ENCODE results near the gene MYO1D.
A peak's percentile ranks its signal among the peaks of the same experiment; 100 is the strongest.

DNA sequence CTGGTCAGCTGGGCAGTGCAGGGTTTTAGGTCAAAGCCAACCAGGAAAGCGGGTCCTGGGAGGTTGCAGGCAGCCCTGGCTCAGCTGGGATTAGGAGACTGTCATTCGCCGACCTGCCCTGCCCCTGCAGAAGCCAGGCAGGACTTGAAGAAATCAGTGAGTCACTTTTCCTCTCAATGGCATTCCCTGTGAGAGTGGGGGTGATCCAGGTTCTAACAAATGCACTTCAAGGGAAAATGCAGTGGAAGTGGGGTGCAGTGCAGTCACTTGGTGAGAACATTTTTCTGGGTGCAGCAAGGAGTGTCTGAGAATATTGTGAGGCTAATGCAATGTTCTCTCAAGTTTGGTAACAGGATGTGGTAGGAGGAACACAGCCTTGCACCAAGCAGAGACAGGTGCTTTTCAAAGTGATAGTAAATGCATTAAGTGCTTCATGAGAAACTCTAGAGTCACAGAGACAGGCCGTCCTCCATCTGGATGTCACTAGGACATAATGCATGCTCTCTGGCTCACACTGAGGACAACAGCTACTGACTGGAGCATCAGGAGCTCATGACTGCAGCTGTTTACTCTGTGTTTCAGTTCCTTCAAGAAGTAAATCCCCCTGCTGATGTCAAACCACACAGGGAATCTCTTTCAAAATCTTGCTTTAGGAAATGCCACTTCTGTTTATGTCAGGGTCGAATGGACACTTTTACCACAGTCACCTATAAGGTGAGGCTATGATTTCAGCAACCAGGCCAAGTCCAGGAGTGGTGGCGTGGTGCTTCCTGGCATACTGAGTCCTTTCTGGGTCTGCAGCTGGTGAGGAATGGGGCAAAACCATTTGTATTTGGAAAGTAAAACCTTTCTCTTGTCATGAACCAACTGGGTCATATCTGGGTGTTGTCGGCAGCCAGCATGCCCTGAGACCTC is 373.4 kb downstream of the MYO1D start:
- TF ChIP-seq, protein P1, sequence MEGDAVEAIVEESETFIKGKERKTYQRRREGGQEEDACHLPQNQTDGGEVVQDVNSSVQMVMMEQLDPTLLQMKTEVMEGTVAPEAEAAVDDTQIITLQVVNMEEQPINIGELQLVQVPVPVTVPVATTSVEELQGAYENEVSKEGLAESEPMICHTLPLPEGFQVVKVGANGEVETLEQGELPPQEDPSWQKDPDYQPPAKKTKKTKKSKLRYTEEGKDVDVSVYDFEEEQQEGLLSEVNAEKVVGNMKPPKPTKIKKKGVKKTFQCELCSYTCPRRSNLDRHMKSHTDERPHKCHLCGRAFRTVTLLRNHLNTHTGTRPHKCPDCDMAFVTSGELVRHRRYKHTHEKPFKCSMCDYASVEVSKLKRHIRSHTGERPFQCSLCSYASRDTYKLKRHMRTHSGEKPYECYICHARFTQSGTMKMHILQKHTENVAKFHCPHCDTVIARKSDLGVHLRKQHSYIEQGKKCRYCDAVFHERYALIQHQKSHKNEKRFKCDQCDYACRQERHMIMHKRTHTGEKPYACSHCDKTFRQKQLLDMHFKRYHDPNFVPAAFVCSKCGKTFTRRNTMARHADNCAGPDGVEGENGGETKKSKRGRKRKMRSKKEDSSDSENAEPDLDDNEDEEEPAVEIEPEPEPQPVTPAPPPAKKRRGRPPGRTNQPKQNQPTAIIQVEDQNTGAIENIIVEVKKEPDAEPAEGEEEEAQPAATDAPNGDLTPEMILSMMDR (IDR thresholded peaks at IDR 0.05), result no peak
- TF ChIP-seq POLR2A (IDR thresholded peaks at IDR 0.05) (peak in 1 of 4 donors; percentile 47), POLR2AphosphoS5 (IDR thresholded peaks at IDR 0.05) (peak in 1 of 2 donors; percentile 7)
